Inflammatory macrophage (primary cell): ENCODE data around the gene AP3M1.

ENCODE experiments used
- DNase-seq, 2 donors: peaks; one replicate each; pipeline ENCODE4 v3.0.0-alpha.2; 2020 to 2022

The AP3M1 gene

GRCh38 chr10:74077416-74077815, 73.2 kb downstream of the AP3M1 start:
- DNase-seq: no peak

- no peak for DNase-seq
Measured at GRCh38 chr10:74076961-74077360, 73.7 kb downstream of the AP3M1 start.

- DNase-seq: no peak
Measured at GRCh38 chr10:74075906-74076305, 74.7 kb downstream of the AP3M1 start.

- DNase-seq: no peak
Measured at GRCh38 chr10:74072503-74072902, 78.1 kb downstream of the AP3M1 start.

GRCh38 chr10:74071157-74071556, 79.5 kb downstream of the AP3M1 start:
- DNase-seq: no peak
